ENCODE results near the gene PTP4A1.

PTP4A1 gene

GRCh38 chr6:63530182-63530581 lies 42.1 kb upstream of the PTP4A1 start:
- ATAC-seq, result no peak
- no peak for TF ChIP-seq SNAI2 (CRISPR knock-in tag; IDR thresholded peaks at IDR 0.05)
- TF ChIP-seq, protein P1, sequence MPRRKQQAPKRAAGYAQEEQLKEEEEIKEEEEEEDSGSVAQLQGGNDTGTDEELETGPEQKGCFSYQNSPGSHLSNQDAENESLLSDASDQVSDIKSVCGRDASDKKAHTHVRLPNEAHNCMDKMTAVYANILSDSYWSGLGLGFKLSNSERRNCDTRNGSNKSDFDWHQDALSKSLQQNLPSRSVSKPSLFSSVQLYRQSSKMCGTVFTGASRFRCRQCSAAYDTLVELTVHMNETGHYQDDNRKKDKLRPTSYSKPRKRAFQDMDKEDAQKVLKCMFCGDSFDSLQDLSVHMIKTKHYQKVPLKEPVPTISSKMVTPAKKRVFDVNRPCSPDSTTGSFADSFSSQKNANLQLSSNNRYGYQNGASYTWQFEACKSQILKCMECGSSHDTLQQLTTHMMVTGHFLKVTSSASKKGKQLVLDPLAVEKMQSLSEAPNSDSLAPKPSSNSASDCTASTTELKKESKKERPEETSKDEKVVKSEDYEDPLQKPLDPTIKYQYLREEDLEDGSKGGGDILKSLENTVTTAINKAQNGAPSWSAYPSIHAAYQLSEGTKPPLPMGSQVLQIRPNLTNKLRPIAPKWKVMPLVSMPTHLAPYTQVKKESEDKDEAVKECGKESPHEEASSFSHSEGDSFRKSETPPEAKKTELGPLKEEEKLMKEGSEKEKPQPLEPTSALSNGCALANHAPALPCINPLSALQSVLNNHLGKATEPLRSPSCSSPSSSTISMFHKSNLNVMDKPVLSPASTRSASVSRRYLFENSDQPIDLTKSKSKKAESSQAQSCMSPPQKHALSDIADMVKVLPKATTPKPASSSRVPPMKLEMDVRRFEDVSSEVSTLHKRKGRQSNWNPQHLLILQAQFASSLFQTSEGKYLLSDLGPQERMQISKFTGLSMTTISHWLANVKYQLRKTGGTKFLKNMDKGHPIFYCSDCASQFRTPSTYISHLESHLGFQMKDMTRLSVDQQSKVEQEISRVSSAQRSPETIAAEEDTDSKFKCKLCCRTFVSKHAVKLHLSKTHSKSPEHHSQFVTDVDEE (CRISPR knock-in tag; IDR thresholded peaks at IDR 0.05), result no peak
- no peak for TF ChIP-seq BACH2 (CRISPR knock-in tag; IDR thresholded peaks at IDR 0.05; ENCODE audit: borderline replicate concordance)
- no peak for TF ChIP-seq ZC3H10 (CRISPR knock-in tag; IDR thresholded peaks at IDR 0.05)
- TF ChIP-seq PPARA (CRISPR knock-in tag; IDR thresholded peaks at IDR 0.05; ENCODE audit: borderline replicate concordance), result no peak
- no peak for TF ChIP-seq TOX (CRISPR knock-in tag; IDR thresholded peaks at IDR 0.05; ENCODE audit: borderline replicate concordance)
- TF ChIP-seq, protein P2, sequence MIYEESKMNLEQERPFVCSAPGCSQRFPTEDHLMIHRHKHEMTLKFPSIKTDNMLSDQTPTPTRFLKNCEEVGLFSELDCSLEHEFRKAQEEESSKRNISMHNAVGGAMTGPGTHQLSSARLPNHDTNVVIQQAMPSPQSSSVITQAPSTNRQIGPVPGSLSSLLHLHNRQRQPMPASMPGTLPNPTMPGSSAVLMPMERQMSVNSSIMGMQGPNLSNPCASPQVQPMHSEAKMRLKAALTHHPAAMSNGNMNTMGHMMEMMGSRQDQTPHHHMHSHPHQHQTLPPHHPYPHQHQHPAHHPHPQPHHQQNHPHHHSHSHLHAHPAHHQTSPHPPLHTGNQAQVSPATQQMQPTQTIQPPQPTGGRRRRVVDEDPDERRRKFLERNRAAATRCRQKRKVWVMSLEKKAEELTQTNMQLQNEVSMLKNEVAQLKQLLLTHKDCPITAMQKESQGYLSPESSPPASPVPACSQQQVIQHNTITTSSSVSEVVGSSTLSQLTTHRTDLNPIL (CRISPR knock-in tag; IDR thresholded peaks at IDR 0.05; ENCODE audit: low read depth), result no peak
- no peak for TF ChIP-seq CSRNP3 (CRISPR knock-in tag; IDR thresholded peaks at IDR 0.05)
- TF ChIP-seq GLIS3 (CRISPR knock-in tag; IDR thresholded peaks at IDR 0.05), result no peak
- no peak for TF ChIP-seq TCF4 (CRISPR knock-in tag; IDR thresholded peaks at IDR 0.05; ENCODE audit: borderline replicate concordance)
- TF ChIP-seq PATZ1 (CRISPR knock-in tag; IDR thresholded peaks at IDR 0.05; ENCODE audit: borderline replicate concordance), result no peak
- no peak for TF ChIP-seq ZFP3 (CRISPR knock-in tag; IDR thresholded peaks at IDR 0.05)

DNA sequence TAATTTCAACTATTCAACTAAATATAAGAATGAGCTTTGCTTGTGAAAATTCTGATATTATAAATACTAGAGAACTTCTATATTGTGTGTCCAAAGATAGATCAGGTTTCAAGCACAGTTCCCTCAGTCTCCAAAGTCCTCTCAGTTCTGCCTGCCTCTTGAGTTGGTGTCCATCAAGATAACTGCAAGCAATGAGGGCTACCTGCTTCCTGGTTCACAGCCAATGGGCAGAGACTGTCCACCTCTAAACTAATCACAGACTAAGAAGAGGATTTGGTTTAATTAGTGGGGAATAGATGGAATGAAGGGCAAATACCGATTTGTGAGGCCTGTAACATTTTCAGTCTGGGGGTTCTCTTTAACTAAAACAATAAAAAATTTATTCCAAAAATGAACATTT lies 41.3 kb upstream of the PTP4A1 start:
- no peak for ATAC-seq
- no peak for TF ChIP-seq ZNF70 (CRISPR knock-in tag; IDR thresholded peaks at IDR 0.05)
- TF ChIP-seq PATZ1 (CRISPR knock-in tag; IDR thresholded peaks at IDR 0.05; ENCODE audit: borderline replicate concordance), result no peak
- TF ChIP-seq, protein P2 (CRISPR knock-in tag; IDR thresholded peaks at IDR 0.05; ENCODE audit: low read depth), result no peak
- no peak for TF ChIP-seq ZC3H10 (CRISPR knock-in tag; IDR thresholded peaks at IDR 0.05)
- TF ChIP-seq ZNF565 (CRISPR knock-in tag; conservative IDR thresholded peaks at IDR 0.05; ENCODE audit: low read depth), result no peak
- no peak for TF ChIP-seq OSR1 (CRISPR knock-in tag; IDR thresholded peaks at IDR 0.05)
- TF ChIP-seq ISL1 (CRISPR knock-in tag; IDR thresholded peaks at IDR 0.05), result no peak
- no peak for TF ChIP-seq ZFP30 (CRISPR knock-in tag; IDR thresholded peaks at IDR 0.05)
- TF ChIP-seq CSDC2 (CRISPR knock-in tag; IDR thresholded peaks at IDR 0.05), result no peak

DNA sequence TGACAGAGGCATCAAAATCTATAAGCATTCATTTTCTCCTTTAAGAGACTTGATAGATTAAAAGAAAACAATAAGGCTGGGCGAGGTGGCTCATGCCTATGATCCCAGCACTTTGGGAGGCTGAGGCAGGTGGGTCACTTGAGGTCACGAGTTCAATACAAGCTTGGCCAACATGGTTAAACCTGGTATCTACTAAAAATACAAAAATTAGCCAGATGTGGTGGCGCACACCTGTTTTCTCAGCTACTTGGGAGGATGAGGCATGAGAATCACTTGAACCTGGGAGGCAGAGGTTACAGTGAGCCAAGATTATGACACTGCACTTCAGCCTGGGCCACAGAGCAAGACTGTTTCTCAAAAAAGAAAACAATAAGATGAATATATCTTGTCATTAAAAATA lies 39.3 kb upstream of the PTP4A1 start:
- TF ChIP-seq TCF4 (CRISPR knock-in tag; IDR thresholded peaks at IDR 0.05; ENCODE audit: borderline replicate concordance) (no peak), CSDC2 (CRISPR knock-in tag; IDR thresholded peaks at IDR 0.05) (no peak), ARNTL (CRISPR knock-in tag; IDR thresholded peaks at IDR 0.05; ENCODE audit: borderline replicate concordance, low read depth) (no peak), TOX (CRISPR knock-in tag; IDR thresholded peaks at IDR 0.05; ENCODE audit: borderline replicate concordance) (no peak), SNAI2 (CRISPR knock-in tag; IDR thresholded peaks at IDR 0.05) (no peak), ZFP3 (CRISPR knock-in tag; IDR thresholded peaks at IDR 0.05) (no peak), POU6F1 (CRISPR knock-in tag; IDR thresholded peaks at IDR 0.05; ENCODE audit: borderline replicate concordance, low read depth) (no peak), OSR1 (CRISPR knock-in tag; IDR thresholded peaks at IDR 0.05) (no peak), ESRRG (CRISPR knock-in tag; IDR thresholded peaks at IDR 0.05) (no peak), ZNF8 (CRISPR knock-in tag; IDR thresholded peaks at IDR 0.05) (no peak), GLIS3 (CRISPR knock-in tag; IDR thresholded peaks at IDR 0.05) (no peak), CSRNP3 (CRISPR knock-in tag; IDR thresholded peaks at IDR 0.05) (no peak), BACH2 (CRISPR knock-in tag; IDR thresholded peaks at IDR 0.05; ENCODE audit: borderline replicate concordance) (no peak)
- TF ChIP-seq, protein P2 (CRISPR knock-in tag; IDR thresholded peaks at IDR 0.05; ENCODE audit: low read depth), result no peak
- no peak for ATAC-seq

All from SK-N-SH treated with all-trans-retinoic acid at 6 μM for 48 hours (cell line).